GM08714 (cell line): ENCODE results near the gene CHI3L2.

ENCODE experiments used
- H3K4me3 ChIP-seq: fragments of 200-500 bp; sonication (Bioruptor generic); 2 replicates; pipeline ENCODE4 v1.5.1; 2014; ENCODE audit warnings: mild to moderate bottlenecking, low read length, inconsistent platforms
- ZNF274 ChIP-seq: IDR thresholded peaks from 2 replicates; pipeline ENCODE4 v1.6.1; 2012; ENCODE audit warnings: mild to moderate bottlenecking, low read depth, low read length

CHI3L2 gene

GRCh38 chr1:111220302-111220890 lies 7.1 kb upstream of the CHI3L2 start:
- H3K4me3 ChIP-seq = peak overlapping the region; percentile 7; the same call in 1 of the 2 replicates
- TF ChIP-seq ZNF274 = no peak

- TF ChIP-seq ZNF274 = no peak
- no peak overlapping the region for H3K4me3 ChIP-seq
These were observed 6.3 kb upstream of the CHI3L2 start for GRCh38 chr1:111221276-111221632.

- no peak for TF ChIP-seq ZNF274
- peak overlapping the region; percentile 10; the same call in 1 of the 2 replicates for H3K4me3 ChIP-seq
These were observed 5.8 kb upstream of the CHI3L2 start for GRCh38 chr1:111221633-111222291.

GRCh38 chr1:111222308-111223125 lies 5.0 kb upstream of the CHI3L2 start:
- peak overlapping the region; percentile 10; the same call in 1 of the 2 replicates for H3K4me3 ChIP-seq
- TF ChIP-seq ZNF274 = no peak

GRCh38 chr1:111223126-111223685 lies 4.3 kb upstream of the CHI3L2 start:
- TF ChIP-seq ZNF274 = no peak
- no peak overlapping the region for H3K4me3 ChIP-seq

GRCh38 chr1:111225091-111225490 lies 2.4 kb upstream of the CHI3L2 start:
- no peak for TF ChIP-seq ZNF274
- no peak overlapping the region for H3K4me3 ChIP-seq

GRCh38 chr1:111225717-111226400 lies 1.7 kb upstream of the CHI3L2 start:
- no peak for TF ChIP-seq ZNF274
- no peak overlapping the region for H3K4me3 ChIP-seq

GRCh38 chr1:111227851-111228747 lies 586 bp downstream of the CHI3L2 start:
- TF ChIP-seq ZNF274 = no peak
- no peak overlapping the region for H3K4me3 ChIP-seq

GRCh38 chr1:111228748-111229126 lies 1.2 kb downstream of the CHI3L2 start:
- no peak for TF ChIP-seq ZNF274
- H3K4me3 ChIP-seq = no peak overlapping the region

- no peak overlapping the region for H3K4me3 ChIP-seq
- no peak for TF ChIP-seq ZNF274
These were observed 4.6 kb downstream of the CHI3L2 start for GRCh38 chr1:111232134-111232533.

- no peak overlapping the region for H3K4me3 ChIP-seq
- TF ChIP-seq ZNF274 = no peak
These were observed 6.7 kb downstream of the CHI3L2 start for GRCh38 chr1:111234258-111234657.

- H3K4me3 ChIP-seq = no peak overlapping the region
- no peak for TF ChIP-seq ZNF274
These were observed 7.4 kb downstream of the CHI3L2 start for GRCh38 chr1:111234866-111235265.

GRCh38 chr1:111236379-111236778 lies 8.9 kb downstream of the CHI3L2 start:
- TF ChIP-seq ZNF274 = no peak
- H3K4me3 ChIP-seq = no peak overlapping the region
